ENCODE results near the gene HSBP1L1.

The HSBP1L1 gene

DNA sequence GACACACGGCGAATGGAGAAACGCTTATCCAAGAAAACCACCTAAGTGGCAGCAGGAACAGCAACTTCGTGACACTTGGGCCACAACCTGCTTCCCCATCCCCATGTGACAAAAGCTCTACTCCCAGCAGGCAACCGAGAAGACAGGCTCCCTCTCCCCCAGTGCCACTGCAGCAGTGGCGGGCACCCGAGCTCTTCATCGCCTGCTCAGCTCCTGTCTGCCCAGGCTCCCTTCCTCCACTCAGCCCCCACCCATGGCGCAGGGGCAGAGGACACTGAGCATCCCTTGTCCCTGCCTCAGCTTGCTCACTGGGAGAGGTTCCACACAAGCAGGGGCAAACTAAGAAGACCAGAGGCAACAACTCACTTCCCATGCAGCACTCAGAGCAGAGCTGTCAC lies 35.9 kb upstream of the HSBP1L1 start:
- no peak for DNase-seq (ENCODE audit: low read depth in 1 of 2, low spot score in 1 of 2)

DNA sequence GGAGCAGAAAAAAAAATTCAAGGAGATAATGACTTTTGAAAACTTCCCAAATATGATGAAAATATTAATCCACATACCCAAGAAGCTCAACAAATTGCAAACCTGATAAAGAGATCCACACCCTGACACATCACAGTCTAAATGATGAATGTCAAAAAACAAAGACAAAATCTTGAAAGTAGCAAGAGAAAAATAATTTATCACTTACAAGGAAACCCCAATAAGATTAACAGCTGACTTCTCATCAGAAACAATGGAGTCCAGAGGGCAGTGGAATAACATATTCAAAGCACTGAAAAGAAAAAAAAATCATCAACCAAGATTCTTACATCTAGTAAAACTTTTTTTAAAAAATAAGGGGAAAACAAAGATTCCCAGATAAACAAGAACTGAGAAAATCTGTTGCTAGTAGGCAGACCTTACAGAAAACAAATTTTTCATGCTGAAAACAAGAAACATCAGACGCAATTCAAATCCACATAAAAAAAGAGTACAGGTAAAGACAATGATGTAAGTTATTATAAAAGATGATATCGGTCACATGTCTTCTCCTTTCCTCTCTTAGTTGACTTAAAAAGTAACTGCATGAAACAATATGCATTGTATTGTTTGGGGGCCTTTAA lies 34.3 kb upstream of the HSBP1L1 start:
- no peak for DNase-seq (ENCODE audit: low read depth in 1 of 2, low spot score in 1 of 2)

DNA sequence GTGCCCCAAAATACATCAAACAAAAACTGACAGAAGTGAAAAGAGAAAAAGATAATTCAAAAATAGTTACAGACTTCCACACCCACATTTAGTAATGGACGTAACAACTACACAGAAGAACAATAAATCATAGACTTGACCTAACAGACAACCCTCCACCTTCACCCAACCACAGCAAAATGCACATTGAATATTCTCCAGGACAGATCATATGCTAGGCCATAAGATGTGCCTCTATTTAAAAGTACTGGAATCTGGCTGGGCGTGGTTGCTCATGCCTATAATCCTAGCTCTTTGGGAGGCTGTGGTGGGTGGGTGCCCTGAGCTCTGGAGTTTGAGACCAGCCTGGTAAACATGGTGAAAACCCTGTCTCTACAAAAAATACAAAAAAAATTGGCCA lies 33.0 kb upstream of the HSBP1L1 start:
- DNase-seq (ENCODE audit: low read depth in 1 of 2, low spot score in 1 of 2): no peak

DNA sequence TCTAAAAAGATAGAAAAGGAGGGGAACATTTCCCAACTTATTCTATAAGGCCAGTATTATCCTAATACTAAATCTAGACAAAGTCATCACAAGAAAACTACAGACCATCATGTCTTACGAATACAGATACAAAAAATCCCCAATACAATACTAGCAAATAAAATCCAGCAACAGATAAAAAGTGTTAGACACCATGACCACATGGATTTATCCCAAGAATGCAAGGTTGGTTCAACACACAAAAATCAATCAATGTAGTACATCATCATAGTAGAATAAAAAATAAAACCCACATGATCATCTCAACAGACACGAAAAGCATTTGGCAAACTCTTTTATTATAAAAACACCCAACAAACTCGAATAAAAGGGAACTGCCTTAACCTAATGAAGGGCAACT lies 31.5 kb upstream of the HSBP1L1 start:
- no peak for DNase-seq (ENCODE audit: low read depth in 1 of 2, low spot score in 1 of 2)

DNA sequence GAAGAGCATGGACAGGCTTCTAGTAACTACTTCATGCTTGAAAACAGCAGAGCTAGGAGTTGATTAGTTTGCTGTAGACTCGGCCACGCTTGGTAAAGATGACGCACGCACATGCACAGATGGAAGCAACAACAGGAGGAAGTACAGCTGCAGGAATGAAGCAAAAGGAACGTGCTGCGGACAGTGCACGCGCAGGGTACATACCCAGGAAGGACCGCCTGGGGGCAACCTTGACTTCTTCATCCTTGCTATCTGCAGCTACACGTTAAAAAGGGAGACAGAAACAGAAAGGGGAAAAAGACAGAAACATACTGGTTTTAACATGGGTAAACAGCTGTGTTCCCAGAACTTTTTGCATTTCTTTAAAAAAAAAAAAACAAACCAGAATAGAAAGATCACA lies 30.7 kb upstream of the HSBP1L1 start:
- no peak for DNase-seq (ENCODE audit: low read depth in 1 of 2, low spot score in 1 of 2)

DNA sequence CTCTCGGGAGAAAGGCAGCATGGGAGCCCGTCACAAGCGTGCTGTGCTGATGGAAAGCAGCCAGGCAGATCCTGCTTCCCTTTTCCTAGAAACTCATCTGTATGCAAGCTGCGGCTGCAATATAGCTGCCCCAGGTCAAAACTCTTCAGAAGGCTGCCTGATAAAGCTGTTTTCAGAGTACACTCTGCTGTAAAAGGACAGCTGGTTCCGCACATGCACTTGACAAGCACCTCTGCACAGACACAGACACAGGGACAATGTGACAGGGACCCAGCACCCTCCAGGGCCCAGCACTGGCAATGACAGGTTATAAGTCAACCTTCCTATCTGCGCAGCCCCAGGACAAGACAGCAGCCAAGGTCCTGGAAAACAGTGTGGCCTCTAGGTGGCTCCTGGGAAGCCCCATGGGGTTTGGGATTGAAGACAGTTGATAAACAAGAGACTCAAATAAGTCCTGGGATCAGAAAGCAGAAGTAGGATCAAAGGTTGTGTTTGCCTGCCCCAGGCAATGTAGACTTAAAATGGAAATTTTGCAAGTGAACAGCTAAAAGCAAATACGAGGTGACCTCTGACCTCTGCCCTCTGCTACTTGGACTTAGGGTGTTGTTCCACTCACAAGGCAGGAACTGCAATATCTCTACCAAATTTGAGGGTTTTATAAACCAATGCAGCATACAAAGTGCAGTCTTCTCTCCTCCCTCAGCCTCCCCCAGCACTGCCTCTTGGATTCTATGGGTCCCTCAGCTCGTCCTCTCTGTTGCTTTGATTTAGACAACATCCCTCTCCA lies 29.9 kb upstream of the HSBP1L1 start:
- no peak for DNase-seq (ENCODE audit: low read depth in 1 of 2, low spot score in 1 of 2)

DNA sequence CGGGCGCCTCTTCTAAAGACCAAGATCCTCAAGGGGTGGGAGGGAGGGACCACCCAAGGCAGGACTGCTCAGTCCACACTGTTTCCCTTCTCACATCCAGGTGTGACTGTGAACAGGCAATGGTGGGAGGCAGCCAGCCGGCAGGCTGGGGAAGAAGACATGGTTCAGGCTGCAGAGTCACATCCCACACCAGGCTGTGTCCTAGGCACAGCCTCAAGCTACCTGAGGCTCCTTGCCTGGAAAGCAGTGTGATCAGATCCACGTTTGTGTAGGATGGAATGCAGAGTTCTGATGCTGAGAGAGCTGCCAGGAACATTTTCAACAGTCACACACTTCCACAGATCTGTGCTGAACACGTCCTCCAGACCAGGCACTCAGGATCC lies 29.4 kb upstream of the HSBP1L1 start:
- no peak for DNase-seq (ENCODE audit: low read depth in 1 of 2, low spot score in 1 of 2)

DNA sequence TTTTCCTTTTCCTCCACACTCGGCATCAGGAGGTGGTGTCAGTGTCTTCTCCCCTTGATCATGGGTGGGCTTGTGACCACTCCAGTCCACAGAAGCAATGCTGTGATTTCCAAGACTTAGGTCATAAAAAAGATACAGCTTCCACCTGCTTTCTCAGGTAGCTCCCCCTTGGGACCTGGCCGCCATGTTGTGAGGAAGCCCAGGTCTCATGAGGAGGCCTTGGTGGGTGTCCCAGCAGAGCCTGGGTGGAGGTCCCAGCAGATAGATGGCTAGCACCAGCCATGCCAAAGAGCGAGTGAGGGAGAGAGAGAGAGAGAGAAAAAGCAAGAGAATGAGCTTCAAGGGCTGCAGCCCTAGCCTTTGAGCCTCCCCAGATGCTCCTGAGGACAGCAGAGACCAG lies 28.9 kb upstream of the HSBP1L1 start:
- no peak for DNase-seq (ENCODE audit: low read depth in 1 of 2, low spot score in 1 of 2)

DNA sequence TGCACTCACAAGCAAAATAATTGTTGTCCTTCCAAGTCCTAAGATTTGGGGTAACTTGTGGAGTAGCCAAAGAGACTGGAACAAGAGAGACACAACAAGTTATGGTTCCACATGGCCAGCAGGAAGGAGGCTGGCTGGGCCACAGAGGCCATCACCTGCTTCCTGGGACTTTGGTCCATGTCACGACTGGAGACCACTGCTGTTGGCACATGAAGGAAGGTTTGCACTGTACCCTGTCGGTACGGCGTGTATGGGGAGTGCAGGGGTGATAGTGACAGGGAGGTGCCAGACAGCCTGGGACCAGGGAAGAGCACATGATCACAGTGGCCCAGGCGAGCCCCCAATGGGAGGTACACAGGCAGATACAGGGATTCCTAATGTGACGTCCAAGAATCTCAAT lies 28.5 kb upstream of the HSBP1L1 start:
- no peak for DNase-seq (ENCODE audit: low read depth in 1 of 2, low spot score in 1 of 2)

DNA sequence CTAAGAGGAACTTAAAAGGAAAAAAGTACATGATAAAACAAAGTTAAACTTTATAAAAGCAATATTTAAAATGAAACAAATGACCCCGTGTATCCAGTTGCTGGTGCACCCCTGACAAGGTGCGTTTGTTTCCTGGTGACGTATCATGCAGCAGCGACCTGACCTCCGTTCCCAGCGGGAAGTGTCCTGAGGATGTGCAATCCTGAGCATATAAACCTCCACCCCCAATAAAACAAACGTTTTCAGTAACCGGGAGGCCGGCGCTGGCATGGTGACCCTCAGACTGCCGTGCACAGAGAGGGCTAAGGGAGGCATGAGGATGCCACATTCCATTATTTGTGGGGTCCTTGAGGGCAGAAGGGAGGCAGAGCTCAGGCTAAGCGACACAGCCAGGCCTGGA lies 27.8 kb upstream of the HSBP1L1 start:
- DNase-seq (ENCODE audit: low read depth in 1 of 2, low spot score in 1 of 2): no peak

DNA sequence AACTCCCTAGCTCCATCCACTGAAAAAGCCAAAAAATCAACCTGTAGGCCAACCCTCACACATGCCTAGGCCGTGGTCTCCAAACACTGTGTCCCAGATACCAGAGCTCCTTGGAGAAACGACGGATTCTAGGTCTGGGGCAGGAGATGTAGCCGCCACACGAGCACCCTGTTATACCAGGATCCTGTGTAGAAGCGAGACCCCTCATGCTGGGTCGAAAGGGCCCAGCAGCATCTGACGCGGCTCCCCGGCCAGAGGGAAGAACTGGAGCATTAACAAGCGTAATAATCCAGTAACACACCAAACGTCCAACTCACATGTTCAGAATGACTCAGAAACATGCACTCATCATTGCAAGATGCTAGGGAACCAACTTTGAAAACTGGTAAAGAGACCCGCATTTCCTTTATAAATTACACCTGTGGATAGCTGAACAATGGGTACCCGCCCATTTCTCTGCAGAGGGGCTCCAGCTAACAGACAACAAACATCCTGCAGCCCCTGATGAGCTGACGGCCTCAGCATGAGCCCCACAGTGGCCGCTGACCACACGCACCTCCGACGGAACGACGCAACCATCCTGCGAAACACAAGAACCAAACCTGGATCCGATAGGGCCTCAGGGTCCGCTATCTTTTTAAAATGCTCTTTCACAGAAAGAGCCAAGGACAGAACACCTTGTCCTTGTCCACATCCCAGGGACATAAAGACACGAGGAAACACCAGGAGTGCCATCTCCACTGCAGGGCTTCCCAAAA lies 27.2 kb upstream of the HSBP1L1 start:
- DNase-seq (ENCODE audit: low read depth in 1 of 2, low spot score in 1 of 2): no peak

DNA sequence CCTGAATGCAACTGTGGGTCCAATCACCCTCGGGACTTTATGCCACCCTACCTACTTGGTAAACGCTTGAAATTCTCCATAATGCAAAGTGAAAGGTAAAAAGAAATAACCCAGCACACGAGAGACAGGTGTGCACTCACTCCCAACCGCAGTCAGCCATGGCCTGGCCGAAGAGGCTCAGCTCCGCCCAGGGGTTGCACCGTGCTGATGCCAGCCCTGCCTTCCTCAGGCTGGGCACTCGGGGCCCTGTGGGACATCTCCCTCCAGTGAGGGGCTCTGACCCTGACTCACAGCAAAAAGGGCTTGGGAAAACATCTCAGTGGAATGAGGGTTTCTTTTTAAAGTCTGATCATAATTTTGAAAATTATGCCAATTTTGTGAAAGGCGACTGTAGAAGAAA lies 26.2 kb upstream of the HSBP1L1 start:
- DNase-seq (ENCODE audit: low read depth in 1 of 2, low spot score in 1 of 2): no peak

DNA sequence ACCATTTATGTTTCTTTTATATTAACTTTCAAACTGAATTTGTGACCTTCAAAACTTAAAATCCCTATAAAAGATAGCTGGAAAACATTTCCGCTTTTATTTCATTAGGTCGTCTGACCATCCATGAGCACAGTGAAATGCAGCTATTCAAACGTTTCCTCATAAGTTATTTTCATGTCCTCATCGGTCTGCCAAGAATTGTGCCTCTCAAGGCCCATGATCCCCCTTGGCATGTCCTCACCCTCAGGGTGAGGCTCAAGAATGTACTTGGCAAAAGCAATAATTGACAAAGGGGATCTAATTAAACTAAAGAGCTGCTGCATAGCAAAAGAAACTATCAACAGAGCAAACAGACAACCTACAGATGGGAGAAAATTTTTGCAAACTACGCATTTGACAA lies 25.3 kb upstream of the HSBP1L1 start:
- no peak for DNase-seq (ENCODE audit: low read depth in 1 of 2, low spot score in 1 of 2)

DNA sequence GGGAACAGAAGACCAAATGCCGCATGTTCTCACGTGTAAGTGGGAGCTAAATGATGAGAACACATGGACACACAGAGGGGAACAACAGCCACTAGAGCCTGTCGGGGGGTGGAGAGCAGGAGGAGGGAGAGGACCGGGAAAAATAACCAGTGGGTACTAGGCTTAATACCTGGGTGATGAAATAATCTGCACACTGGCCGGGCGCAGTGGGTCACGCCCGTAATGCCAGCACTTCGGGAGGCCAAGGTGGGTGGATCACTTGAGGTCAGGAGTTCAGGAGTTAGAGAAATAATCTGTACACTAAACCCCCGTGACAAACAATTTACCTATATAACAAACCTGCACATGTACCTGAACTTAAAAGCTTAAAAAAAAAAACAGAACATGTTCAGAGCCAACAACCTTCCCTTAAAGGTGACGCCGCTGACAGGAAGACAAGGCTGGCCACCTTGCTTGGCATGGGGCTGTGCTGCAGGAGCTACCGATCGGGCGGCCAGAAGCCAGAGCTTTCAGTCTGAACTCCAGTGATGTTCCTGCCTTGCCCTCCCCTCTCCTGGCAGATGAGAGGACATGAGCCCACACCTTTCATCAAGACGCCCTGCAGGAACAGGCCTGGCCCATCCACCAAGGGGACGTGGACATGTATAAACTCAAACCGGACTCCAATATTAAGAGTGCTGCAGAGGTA lies 24.2 kb upstream of the HSBP1L1 start:
- no peak for DNase-seq (ENCODE audit: low read depth in 1 of 2, low spot score in 1 of 2)

DNA sequence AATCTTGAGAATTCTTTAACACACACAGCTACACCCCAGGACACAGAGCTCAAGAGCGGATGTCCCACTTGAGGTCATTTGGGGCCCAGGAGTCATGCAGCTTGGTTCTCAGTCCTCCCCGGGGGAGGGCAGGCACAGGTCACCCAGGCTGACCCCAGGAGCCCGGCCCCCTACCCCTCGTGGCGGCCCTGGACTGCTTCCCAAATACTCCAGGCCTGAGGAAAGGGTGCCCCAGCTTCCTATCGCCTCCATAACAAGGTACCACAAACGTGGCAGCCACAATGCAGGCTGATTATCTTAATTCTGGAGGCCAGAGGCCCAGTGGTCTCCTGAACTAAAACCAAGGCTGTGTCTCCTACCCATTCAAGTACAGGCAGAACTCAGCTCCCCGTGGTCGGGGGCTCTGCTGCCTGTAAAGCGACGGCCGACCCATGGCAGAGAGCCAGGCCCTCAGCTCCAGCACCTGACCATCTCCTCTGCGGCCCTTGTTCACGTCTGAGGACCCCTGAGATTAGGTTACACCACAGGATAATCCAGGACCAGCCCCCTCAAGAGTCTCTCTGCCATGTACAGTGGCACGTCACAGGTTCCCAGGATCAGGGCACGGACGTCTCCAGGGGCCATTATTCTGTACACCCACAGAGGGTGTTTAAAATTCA lies 23.5 kb upstream of the HSBP1L1 start:
- no peak for DNase-seq (ENCODE audit: low read depth in 1 of 2, low spot score in 1 of 2)

DNA sequence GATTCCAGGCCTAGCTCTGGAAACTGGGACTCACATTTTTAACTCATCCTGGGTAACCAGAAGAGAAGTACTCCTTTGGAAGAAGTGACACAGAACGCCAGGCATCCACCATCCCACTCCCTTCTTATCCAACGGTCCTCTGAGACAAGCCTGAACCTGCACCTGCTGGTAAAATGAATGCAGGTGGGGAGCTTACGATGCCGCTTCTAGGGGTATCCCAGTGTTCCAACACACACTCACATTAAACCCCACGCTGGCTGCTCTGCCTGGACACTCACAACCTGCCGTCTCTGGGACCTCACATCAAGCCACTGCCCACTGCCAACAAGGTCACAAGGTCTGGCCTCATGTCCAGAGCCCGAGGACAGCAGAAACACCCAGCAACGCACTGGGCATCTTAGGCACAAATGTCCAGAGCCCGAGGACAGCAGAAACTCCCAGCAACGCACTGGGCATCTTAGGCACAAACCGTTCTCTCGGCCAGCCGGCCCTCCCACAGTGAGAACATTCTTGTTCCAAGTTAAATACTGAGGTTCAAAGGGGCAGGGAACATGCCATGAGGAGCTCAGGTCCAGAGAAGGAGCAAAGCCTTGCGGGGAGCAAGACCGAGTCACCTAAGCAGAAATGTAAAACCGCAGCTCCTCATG lies 22.8 kb upstream of the HSBP1L1 start:
- DNase-seq (ENCODE audit: low read depth in 1 of 2, low spot score in 1 of 2): no peak

DNA sequence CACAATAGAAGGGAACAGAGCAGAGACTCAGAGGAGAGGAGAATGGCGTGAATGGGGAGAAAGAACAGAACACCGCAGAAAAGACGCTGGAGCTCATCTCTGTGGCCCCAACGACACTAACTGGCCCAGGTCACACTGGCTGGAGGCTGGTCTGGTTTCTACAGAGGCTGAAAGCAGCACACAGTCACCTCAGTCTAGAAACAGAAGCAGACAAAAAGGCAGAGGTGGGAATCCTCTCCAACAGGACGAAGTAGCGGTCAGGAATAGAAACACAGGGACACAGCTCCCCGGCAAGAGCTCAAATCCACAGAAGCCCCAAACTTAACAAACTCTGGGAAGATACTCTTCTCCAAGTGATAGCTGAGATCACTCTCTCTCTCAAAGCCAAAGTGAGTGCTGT lies 22.2 kb upstream of the HSBP1L1 start:
- no peak for DNase-seq (ENCODE audit: low read depth in 1 of 2, low spot score in 1 of 2)

DNA sequence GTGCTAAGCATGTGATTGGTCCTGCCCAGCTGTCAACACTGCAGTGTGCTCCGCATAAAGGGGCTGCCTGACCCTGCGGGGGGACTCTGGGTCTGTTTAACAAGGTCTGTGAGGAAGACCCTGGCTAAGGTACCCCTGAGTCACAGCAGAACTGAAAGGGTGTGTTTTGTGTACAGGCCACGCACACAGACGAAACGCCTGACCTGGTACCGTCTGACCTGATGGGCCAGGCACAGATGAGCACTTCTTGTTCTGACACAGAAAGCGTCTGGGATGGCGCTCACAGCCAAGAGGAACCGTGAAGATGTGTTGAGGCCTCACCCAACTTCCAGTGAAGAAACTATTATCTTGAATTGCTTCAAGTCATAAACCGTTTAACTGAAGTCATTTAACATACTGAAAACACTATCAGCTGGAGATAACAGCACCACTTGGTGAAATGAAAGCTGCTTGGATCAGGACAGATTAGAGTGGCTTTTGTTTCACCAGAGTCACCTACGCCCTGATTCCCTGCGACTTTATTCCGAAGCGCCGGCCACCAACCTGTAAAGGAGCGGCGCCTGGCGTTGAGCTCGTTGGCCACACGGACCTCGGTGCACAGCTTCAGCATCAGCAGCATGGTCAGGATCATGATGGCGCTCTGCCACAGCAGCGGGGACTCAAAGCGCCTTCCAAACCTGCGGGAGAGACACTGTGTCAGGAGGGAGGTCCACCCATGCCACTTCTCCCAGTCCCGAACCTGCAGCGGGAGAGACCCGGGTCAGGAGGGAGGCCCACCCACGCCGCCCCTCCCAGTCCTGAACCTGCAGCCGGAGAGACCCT lies 21.4 kb upstream of the HSBP1L1 start:
- DNase-seq (ENCODE audit: low read depth in 1 of 2, low spot score in 1 of 2): no peak

DNA sequence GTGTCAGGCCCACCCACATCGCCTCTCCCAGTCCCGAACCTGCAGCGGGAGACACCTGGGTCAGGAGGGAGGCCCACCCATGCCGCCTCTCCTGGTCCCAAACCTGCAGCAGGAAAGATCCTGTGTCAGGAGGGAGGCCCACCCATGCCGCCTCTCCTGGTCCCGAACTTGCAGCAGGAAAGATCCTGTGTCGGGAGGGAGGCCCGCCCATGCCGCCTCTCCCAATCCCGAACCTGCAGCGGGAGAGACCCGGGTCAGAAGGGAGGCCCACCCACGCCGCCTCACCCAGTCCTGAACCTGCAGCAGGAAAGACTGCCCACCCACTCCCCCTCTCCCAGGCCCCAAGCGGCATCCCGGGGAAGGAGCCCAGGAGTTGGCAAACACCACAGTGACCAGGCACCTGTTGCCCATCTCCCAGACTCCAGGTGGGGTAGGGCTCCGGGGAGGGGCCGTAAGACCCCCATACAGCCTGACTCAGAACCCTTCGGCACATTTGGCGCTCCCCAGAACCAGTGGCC lies 20.8 kb upstream of the HSBP1L1 start:
- DNase-seq (ENCODE audit: low read depth in 1 of 2, low spot score in 1 of 2): no peak
